22Rv1 (cell line): ENCODE results near the gene PACSIN3.
A peak's percentile ranks its signal among the peaks of the same experiment; 100 is the strongest.

Source experiments
- H3K27ac ChIP-seq: fragments of 450-650 bp; 2 replicates; pipeline ENCODE4 v1.5.1; 2017
- ZFX ChIP-seq: fragments of 450-650 bp; IDR thresholded peaks from 2 replicates; pipeline ENCODE4 v1.6.1; 2017; ENCODE audit warnings: antibody characterized with exemption, borderline replicate concordance
- TF ChIP-seq, protein P1 (sequence below): fragments of 450-650 bp; IDR thresholded peaks from 2 replicates; pipeline ENCODE4 v1.5.1; 2017; ENCODE audit warnings: mild to moderate bottlenecking

PACSIN3 gene

DNA sequence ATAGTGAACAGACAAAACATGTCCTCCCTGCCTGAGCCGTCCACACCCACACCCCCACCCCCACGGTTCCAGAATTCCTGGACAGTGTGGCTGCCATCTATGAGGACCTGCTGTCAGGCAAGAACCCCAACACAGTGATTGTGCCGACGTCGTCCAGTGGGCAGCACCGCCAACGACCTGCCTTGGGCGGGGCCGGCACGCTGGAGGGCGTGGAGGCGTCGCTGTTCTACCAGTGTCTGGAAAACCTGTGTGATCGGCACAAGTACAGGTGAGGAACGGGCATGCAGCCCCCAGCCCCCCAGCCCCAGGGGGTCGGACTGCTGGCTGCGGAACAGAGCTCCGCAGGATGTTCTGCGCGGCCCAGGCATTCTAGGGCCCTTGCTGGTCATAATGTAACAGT lies 29.3 kb downstream of the PACSIN3 start:
- TF ChIP-seq ZFX: no peak
- TF ChIP-seq, protein P1, sequence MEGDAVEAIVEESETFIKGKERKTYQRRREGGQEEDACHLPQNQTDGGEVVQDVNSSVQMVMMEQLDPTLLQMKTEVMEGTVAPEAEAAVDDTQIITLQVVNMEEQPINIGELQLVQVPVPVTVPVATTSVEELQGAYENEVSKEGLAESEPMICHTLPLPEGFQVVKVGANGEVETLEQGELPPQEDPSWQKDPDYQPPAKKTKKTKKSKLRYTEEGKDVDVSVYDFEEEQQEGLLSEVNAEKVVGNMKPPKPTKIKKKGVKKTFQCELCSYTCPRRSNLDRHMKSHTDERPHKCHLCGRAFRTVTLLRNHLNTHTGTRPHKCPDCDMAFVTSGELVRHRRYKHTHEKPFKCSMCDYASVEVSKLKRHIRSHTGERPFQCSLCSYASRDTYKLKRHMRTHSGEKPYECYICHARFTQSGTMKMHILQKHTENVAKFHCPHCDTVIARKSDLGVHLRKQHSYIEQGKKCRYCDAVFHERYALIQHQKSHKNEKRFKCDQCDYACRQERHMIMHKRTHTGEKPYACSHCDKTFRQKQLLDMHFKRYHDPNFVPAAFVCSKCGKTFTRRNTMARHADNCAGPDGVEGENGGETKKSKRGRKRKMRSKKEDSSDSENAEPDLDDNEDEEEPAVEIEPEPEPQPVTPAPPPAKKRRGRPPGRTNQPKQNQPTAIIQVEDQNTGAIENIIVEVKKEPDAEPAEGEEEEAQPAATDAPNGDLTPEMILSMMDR: no peak
- no peak overlapping the region for H3K27ac ChIP-seq

DNA sequence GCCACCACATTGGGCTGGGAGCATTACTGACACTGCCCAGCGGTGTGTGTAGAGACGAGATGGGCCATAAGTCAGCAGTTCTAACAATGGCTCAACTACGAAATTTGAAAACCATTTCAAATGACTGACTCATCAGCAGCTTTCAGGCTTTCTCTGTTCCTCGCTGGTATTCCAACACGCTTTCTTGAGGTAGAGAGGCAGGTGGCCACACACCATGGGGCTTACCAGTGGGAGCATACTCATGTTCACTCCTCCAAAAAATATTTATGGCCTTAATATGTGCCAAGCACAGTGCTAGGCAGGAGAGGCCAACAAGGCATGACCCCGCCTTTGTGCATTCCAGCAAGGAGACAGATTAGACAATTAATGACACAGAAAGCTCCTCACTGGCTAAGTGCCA lies 29.9 kb downstream of the PACSIN3 start:
- TF ChIP-seq ZFX: no peak
- TF ChIP-seq, protein P1: no peak
- H3K27ac ChIP-seq: no peak overlapping the region

DNA sequence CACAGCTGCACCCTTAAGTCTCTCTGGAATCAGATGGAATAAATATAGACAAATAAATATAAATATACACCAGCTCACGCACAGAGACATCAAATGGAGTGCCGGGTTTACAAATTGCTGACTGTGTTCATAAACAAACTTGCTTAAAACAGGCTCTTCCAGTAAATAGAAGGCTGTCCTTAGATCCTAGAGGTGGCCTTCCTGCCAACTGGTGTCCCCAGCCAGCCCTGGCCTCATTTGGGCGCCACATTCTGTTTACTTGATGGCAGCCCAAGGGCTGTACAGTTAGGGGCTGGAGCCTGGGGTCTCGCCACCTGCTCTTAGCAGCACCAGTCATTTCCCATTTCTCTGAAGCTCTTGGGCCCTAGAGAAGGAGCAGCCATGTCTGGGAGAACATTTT lies 30.4 kb downstream of the PACSIN3 start:
- TF ChIP-seq, protein P1: no peak
- TF ChIP-seq ZFX: no peak
- no peak overlapping the region for H3K27ac ChIP-seq

DNA sequence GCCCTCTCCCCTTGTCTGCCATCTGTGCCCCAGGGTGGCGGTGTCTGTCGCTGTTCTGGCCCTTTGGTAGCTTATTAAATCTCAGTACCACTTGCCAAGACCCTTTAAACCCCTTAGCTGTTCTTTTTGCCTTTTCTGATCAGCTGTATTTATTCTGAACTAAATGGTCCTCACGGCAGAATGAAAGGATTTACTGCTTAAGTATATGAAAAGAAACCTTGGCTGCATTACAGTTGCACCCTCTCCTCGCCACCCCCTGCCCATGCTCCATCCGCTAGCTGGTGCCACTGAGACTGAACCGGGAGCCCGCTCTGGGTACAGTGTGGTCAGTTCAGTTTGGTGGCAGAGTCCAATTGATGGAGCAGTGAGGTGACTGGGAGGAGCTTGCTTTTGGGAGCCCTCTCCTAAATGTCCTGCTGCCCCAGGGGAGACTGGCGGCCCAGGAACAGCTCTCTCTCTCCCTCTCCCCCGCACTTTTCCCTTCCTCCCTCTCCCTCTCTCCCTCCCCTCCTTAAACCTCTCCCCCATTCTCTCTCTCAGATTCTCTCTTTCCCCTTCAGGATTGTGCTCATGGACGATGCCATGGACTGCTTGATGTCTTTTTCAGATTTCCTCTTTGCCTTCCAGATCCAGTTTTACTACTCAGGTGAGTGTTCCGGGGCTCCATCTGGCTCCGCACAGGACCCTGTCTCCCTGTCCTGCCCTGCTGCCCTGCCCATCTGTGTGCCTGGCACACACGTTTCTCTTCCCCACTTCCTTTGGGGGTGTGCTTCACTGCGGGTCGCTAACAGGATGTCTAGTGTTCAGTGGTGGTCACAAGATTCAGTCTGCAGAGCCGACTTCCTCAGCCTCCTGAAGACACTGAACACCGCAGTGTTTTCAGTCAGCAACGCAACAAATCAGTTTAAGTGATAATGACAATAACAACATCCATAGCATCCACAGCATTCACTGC lies 31.3 kb downstream of the PACSIN3 start:
- TF ChIP-seq ZFX: no peak
- TF ChIP-seq, protein P1: no peak
- H3K27ac ChIP-seq: no peak overlapping the region

DNA sequence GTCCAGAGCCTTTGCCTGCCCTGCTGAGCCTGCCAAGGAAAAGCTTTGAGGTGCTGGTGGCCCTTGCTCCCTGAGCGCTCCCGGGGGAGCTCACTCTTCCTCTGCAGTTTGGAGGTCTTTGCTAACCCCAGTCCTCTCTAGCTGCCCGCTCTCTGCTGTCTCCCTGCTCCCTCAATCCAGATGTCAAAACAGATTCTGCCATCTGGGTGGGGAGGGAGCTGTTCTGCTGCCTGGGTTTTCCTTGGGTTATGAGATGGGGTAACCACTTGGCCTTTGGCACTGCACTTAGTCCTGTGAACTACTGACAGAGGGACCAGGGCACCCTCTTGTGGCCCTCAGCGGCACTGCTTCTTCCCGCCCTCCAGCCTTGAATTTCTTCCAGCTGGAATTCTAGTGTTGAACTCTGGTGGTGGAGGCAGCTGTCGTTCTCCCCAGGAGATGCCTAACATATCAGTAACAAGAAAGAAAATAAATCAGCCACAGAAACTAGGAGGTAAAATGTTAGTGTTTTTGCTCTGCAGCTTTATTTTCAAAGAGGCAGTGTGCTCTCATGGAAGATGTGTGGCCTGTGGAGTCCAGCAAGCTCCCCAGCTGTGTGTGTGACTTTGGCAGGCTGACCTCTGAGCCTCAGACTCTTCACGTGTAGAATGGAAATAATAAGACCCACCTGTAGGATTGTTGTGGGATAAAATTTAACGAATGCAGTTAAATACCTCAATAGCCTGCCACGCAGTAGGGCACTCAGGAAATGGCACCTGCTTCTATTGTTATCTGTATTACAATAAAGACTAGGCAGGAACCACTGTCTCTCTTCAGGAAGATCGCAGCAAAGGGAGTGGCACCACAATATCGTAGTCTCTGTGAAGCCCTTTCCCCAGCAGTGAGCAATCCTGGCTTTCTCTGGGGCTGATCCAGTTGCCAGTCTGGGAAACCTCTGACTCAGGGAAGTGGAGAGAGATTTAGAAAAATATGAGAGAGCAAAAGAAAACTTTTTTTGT lies 33.0 kb downstream of the PACSIN3 start:
- H3K27ac ChIP-seq: no peak overlapping the region
- no peak for TF ChIP-seq ZFX
- TF ChIP-seq, protein P1: peak; percentile 93

DNA sequence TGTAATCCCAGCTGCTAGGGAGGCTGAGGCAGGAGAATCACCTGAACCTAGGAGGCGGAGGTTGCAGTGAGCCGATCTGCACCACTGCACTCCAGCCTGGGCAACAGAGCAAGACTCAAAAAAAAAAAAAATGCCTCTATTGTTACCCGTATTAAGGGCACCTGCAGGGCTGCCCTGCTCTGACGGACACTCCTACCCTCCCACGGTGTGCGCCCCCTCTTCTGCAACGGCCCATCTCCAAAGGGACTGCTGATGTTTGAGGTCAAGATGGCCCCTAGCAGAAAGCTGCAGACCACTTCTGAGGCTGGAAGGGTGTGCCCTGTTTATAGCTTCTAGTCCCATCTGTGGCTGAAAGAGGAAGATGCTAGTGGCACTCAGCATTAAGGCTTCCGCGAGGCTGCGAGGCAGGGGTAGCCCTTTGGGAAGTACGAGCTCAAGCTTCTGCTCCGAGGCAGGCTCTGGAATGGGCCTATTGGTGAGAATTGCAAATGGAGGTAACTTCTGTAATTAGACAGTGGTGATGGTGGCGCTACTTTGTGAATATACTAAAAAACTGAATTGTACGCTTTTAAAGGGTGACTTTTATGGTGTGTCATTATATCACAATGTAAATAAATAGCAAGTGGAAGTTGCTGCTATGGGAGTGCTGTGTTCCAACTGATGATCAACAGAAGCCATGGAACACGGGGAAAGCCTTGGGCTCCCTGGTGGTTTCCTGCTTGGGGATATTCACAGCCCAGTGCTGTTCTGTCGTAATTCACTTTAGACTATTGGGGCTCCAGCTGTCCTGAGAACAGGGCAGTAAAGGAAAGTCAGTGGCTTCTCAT lies 33.9 kb downstream of the PACSIN3 start:
- no peak for TF ChIP-seq ZFX
- TF ChIP-seq, protein P1: no peak
- no peak overlapping the region for H3K27ac ChIP-seq
